GM19351 (cell line): ENCODE data around the gene MPPED1.

ENCODE experiments used
- ATAC-seq: cut with Tn5 transposase; IDR thresholded peaks from one replicate; pipeline ENCODE4 v1.9.1; 2021; ENCODE audit warnings: mild to moderate bottlenecking, moderate library complexity; ENCODE audit not compliant: unreplicated experiment

The MPPED1 gene

GRCh38 chr22:43428521-43428920, 16.7 kb downstream of the MPPED1 start:
- no peak for ATAC-seq

- no peak for ATAC-seq
Measured at GRCh38 chr22:43429426-43429825, 17.6 kb downstream of the MPPED1 start.

GRCh38 chr22:43431808-43432554, 20.2 kb downstream of the MPPED1 start:
- ATAC-seq: no peak

GRCh38 chr22:43432883-43433415, 21.1 kb downstream of the MPPED1 start:
- no peak for ATAC-seq

- ATAC-seq: no peak
Measured at GRCh38 chr22:43433451-43434274, 21.8 kb downstream of the MPPED1 start.

GRCh38 chr22:43434275-43434927, 22.6 kb downstream of the MPPED1 start:
- no peak for ATAC-seq

GRCh38 chr22:43434928-43435311, 23.1 kb downstream of the MPPED1 start:
- no peak for ATAC-seq

- ATAC-seq: no peak
Measured at GRCh38 chr22:43435851-43436811, 24.3 kb downstream of the MPPED1 start.

GRCh38 chr22:43436868-43437267, 25.1 kb downstream of the MPPED1 start:
- no peak for ATAC-seq

- ATAC-seq: no peak
Measured at GRCh38 chr22:43437871-43438475, 26.2 kb downstream of the MPPED1 start.

- no peak for ATAC-seq
Measured at GRCh38 chr22:43438666-43439347, 27.0 kb downstream of the MPPED1 start.

GRCh38 chr22:43439368-43440103, 27.7 kb downstream of the MPPED1 start:
- no peak for ATAC-seq

GRCh38 chr22:43440104-43440387, 28.2 kb downstream of the MPPED1 start:
- ATAC-seq: no peak

GRCh38 chr22:43440556-43440955, 28.7 kb downstream of the MPPED1 start:
- ATAC-seq: no peak

- ATAC-seq: no peak
Measured at GRCh38 chr22:43441216-43441615, 29.4 kb downstream of the MPPED1 start.

GRCh38 chr22:43441751-43442150, 29.9 kb downstream of the MPPED1 start:
- ATAC-seq: no peak

GRCh38 chr22:43442386-43443151, 30.8 kb downstream of the MPPED1 start:
- ATAC-seq: no peak

- ATAC-seq: no peak
Measured at GRCh38 chr22:43443152-43443471, 31.3 kb downstream of the MPPED1 start.
